ENCODE measurements around the gene MYO5B.

MYO5B gene

DNA sequence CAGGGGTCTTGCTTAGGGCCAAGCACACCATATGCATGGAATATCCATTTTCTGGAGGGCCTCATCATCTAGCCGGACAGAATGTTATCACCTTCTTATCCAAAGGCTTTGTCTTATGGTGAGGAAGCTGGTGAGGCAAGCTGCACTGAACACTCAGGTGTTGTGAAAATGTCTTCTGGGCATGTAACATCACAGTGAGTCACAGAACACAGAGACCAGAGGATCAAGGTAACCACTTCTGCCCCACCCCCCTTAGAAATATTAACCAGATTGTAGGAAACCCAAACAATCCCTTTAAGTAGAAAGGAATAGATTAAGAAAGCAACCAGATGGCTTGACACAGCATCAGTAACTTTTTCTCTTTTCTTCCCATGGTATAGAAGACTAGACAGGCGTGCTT lies 51.1 kb downstream of the MYO5B start:
- no peak for DNase-seq

DNA sequence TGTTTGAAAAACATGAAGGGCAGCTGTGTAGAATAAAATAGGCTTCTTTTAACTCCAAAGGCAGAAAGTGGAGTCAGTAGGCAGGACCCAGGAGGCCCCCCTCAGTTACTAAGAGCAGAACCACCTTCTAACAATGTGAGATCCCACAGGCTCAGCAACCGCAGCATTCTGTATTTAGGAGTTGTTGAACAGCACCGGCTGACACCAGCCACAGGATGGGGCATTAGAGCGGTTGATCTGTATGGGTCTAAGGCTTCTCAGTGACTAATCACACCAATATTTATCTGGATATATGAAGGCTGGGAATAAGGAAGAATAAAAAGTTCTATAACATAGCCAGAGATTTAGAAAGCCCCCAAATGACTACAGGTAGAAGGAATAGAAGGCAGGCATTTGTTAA lies 51.7 kb downstream of the MYO5B start:
- no peak for DNase-seq

DNA sequence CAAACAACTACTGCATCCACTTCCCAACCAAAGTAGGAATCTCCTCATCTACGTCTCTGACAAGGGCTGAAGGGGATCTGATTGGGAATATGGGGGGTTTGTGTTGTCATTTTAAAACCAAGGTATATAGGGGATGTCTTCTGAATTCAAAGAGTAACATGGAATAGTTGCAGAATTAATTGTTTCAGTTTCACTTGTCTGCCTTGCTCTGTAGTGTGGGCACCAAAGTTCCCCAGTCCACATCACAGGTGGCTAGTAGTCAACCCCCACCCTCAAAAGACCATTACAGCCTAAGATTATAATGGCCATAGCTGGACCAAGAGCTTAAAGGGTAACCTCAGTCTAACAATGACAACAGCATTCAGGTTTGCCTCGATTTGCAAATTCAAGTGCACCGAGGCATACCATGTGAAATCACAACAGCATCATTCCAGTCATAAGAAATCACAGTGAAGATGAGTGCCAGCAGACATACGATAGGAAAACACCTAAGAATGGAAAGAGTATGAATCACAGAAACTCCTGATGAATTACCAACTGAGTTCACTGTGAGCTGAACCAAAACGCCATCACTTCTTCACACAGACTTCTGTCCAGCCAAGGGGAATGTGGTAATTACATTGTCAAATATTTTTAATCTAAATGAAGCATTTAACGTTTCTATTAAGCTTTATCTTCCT lies 52.4 kb downstream of the MYO5B start:
- DNase-seq: no peak

GRCh38 chr18:50138181-50139064 lies 56.5 kb downstream of the MYO5B start:
- no peak for DNase-seq

DNA sequence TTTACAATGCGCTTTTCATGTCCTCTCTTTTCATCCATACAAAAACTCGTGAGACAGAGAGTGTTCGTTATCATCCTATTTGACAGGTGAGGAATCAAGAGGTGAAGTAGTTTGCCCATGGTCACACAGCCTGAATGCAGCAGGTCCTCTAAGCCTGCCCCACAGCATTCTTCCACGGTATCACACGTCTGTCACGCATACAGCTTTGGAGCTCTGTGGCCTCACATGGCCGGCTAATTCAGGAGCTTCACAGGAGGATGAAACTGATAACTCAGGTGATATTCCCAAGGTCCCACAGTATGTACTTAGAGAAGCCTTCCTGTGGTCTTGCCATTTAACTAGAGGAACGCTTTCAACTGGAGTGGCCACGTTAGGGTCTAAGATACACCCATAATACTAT lies 59.0 kb downstream of the MYO5B start:
- DNase-seq: no peak

GRCh38 chr18:50133526-50133925 lies 61.4 kb downstream of the MYO5B start:
- no peak for DNase-seq

DNA sequence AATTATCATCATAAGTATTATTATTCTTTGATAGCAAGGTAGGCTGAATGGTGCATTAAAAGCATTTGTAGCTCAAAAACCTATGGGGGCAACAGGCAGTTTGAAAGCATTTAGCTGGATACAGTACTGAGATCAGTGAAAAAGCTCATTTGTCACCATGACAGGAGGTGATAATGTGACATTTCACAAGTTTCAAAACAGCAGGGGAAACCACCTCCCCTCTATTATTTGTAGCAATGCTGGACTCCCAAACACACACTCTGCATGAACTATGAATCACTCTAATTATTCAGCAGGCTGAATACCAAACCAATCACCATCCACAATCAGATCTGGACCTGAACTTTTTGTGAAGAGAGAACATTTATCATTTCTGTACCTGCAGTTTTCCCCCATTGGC lies 63.4 kb downstream of the MYO5B start:
- DNase-seq: no peak

GRCh38 chr18:50128506-50129271 lies 66.3 kb downstream of the MYO5B start:
- no peak for DNase-seq

DNA sequence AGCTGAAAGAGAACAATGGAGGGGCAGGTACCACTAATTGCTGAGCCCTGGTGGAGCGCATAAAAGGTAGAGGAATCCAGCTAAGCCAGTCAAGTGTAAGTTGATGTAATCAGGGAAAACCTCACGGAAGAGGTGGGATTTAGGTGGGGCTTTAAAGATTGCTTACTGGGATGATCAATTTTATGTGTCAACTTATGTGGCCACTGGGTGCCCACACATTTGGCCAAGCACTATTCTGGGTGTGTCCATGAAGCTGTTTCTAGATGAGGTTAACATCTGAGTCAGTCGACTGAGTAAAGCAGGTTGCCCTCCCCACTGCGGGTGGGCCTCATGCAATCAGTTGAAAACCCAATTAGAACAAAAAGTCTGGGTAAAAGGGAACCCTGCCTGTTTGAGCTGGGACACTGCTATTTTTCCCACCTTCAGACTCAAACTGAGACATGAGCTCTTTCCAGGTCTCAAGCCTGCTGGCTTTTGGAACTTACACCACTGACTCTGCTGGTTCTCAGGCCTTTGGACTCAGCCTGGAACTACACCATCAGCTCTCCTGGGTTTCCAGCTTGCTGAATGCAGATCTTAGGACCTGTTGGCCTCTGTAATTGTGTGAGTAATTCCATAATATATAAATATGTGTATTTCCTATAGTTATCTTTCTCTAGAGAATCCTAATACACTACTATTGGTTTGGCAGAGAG lies 67.3 kb downstream of the MYO5B start:
- no peak for DNase-seq

DNA sequence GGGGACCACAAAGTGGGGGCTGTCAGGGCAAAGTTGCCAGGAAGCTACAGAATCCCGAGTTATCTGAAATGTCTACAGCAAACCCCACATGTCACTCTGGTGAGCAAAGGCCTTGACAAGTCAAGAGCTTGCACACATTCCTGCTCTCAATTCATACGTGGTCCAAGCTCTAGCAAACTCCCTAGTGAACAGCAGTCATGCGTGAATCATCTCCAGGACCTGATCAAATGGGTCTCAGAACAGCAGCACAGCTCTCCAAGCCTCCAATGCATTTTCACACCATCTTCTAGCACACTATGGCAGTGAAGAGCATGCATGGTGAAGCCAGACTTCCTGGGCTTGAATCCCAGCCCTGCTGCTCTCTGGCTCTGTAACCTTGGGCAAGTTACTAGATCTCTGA lies 68.5 kb downstream of the MYO5B start:
- no peak for DNase-seq

DNA sequence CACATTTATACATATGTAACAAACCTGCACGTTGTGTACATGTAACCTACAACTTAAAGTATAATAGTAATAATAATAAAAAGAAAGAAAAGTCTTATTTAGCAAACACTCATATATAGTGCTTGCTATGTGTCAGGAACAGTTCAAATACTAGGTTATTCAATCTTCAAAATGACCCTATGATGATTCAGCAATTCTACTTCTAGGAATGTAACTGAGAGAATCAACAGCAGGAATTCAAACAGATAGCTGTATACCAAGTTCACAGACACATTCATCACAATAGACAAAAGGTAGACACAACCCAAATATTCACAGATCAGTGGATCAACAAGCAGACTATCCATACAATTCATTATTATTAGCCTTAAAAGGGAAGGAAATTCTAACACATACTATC lies 69.5 kb downstream of the MYO5B start:
- no peak for DNase-seq

GRCh38 chr18:50119296-50119695 lies 75.7 kb downstream of the MYO5B start:
- DNase-seq: no peak

- DNase-seq: no peak
Measured at GRCh38 chr18:50117863-50118262, 77.1 kb downstream of the MYO5B start.

DNA sequence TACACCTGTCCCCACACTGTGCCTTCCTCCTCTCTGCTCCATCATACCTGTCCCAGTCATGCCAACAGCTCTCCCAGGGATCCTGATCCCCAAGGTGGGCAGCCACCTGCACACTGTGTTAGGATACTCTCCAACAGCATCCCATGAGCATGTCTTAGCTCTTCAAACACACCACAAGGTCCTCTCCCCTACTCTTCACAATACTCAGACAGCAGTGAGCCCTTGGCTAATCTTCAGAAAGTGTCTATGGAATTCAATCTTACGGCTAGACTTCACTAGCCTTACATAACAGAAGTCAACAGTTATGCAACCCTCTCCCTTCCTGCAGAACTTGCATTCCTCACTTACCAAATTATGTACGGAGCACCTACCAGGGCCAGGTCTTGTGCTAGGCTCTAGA lies 79.9 kb downstream of the MYO5B start:
- no peak for DNase-seq

DNA sequence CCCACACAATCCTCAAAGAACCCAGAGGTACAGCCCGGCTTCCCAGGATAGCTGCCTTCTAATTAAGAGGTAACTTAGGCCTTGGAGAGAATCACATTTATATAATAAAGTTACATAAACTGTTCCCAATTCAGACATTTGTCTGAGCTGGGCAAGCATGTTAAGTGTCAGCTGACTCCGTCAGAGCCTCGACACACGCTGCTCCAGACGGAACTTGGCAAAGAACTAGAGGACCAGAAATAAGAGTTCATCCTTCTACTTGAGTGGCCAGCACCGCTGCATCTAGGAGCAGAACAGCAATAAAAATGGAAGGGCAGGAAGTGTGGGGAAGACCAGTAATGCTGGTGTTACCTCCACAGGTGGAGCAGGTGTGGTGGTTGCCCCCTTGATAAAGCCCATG lies 80.5 kb downstream of the MYO5B start:
- no peak for DNase-seq

DNA sequence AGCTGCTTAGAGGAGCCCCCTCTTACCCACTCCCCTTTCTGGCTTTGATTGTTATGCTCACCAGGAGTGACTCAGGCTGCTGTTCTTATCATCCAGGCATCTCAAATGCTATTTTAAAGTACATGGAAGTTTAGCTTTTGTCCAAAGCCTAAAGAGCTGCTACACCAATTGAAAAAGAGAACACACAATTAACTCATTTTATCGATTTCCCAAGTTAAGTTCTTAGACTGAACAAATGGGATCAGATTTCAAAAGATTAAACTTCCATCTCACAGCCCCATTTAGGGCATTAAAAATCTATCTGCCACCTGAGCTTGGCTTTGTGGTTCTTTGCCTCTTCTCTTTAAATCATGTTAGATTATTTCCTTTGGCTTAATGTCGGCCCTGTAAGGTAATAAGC lies 81.2 kb downstream of the MYO5B start:
- DNase-seq: no peak

DNA sequence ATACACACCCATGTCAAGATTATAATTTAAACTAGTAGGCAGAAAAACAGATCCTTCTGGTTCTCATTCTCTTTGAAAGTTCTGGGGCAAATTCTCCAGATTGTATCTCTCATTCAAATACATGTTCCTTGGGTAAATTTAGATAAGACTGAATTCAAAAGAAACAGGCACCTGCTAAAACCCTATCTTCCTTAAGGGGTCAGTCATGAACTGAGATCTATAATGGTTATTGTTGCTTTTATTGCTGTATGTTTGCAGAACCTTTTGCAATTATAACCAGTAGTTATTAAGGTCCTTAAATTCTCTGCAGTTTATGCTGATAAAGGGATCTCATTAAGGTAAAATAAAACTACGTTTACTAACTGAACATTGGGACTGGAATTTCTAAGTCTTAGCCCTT lies 83.5 kb downstream of the MYO5B start:
- DNase-seq: no peak

GRCh38 chr18:50107468-50107977 lies 87.4 kb downstream of the MYO5B start:
- DNase-seq: no peak

- DNase-seq: no peak
Measured at GRCh38 chr18:50105027-50105426, 89.9 kb downstream of the MYO5B start.

- DNase-seq: no peak
Measured at GRCh38 chr18:50104421-50104820, 90.5 kb downstream of the MYO5B start.

DNA sequence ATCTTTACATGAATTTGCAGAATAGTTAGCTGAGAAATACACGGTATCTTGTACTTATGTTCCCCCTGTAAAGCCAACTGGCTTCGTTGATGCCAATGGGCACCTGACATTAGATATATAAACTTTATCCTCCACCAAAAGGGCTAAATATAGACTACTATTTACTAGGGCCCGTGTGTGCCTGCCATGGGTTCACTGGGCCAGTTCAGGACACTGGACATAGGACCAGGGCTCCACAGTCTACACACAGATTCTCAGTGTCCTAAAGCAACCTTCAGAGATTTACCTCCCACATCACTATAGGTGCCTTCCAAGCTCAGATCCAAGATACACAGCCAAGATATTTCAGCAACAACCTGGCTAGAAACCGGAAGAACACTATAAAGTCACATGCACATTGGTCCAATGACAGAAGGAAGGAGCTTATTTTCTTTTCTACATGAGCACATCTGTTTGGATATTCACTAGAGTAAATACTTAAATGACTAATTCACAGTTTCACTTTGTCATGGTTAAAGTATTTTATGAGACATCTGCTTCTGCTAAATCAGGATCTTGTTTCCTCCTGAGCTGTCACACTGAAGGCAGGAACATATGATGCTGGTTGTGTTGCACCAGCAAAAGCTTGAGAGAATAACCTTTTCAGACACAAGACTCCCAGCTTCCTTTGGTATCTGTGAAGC lies 95.1 kb downstream of the MYO5B start:
- DNase-seq: no peak

DNA sequence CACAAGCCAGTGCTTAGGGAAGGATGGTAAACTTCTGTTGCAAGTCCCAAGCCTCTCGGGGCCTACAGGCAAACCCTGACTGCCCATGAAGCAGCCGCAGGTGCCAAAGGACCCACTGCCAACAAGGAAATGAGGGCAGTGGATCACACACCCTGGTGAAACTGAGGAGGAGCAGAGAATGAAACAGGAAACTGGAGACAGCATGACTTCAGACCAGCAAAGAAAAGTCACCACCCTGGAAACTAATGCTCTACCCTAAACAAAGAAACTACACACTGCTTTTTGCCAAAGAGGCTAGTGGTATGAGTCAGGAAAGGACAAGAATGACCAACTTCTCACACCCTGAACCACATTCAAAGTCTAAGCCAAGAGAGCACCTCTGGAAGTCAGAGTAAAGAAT lies 97.2 kb downstream of the MYO5B start:
- no peak for DNase-seq
